GM19035 (cell line): ENCODE data around the gene USP54.
"Not testable (repeated sequence)": the region's sequence is repeated elsewhere in the genome, so short reads cannot be mapped to it uniquely, and the experiment has no call there.

Experiments used
- ATAC-seq: cut with Tn5 transposase; IDR thresholded peaks from one replicate; pipeline ENCODE4 v1.9.1; 2021; ENCODE audit not compliant: unreplicated experiment

USP54 gene, protein sequence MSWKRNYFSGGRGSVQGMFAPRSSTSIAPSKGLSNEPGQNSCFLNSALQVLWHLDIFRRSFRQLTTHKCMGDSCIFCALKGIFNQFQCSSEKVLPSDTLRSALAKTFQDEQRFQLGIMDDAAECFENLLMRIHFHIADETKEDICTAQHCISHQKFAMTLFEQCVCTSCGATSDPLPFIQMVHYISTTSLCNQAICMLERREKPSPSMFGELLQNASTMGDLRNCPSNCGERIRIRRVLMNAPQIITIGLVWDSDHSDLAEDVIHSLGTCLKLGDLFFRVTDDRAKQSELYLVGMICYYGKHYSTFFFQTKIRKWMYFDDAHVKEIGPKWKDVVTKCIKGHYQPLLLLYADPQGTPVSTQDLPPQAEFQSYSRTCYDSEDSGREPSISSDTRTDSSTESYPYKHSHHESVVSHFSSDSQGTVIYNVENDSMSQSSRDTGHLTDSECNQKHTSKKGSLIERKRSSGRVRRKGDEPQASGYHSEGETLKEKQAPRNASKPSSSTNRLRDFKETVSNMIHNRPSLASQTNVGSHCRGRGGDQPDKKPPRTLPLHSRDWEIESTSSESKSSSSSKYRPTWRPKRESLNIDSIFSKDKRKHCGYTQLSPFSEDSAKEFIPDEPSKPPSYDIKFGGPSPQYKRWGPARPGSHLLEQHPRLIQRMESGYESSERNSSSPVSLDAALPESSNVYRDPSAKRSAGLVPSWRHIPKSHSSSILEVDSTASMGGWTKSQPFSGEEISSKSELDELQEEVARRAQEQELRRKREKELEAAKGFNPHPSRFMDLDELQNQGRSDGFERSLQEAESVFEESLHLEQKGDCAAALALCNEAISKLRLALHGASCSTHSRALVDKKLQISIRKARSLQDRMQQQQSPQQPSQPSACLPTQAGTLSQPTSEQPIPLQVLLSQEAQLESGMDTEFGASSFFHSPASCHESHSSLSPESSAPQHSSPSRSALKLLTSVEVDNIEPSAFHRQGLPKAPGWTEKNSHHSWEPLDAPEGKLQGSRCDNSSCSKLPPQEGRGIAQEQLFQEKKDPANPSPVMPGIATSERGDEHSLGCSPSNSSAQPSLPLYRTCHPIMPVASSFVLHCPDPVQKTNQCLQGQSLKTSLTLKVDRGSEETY (N-terminal part only)

DNA sequence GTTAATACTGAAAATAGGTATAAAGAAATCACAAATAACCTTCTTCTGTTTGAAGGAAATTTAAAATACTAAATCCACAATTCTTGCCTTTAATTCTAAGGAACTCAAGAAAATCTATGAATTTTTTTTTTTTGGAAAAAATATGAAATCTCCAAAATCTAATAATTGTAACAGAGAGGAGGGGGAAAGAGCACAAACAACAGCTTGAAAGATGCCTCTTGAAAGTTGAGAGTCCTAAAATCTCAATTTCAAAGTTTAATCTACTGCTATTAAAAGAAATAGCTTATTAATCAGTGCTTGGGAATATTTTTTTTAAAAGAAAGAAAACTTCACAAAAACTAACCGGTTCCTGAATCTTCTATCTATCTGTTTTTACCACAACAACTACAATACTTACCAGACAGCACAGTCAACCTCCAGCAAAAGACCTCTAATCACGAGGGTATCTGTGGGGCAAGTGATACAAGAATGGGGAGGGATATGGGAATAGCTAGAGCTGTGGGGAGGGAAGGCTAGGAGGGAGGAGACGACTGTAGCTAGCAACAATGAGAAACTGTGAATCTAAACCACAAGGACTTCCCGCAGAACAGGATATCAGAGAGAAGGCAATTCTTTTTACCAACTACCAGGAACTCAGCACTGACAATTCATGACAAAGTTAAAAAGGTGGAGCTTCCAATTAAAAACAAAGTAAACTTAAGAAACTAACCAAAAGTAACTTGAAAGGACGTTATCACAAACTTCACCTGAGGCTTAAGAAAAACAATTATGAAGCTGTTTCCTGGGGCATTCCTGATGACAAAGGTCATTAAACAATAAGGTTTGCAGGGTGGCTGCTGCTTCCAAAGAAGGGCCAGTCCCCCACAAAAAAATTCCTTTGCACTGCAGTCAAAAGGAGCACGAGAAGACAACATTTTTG lies at the start of gene USP54:
USP54 (minus strand) TSS at position 462 of the 919 bp plus-strand sequence. CDS start 15,684 bp downstream, outside the sequence.
- no peak for ATAC-seq

DNA sequence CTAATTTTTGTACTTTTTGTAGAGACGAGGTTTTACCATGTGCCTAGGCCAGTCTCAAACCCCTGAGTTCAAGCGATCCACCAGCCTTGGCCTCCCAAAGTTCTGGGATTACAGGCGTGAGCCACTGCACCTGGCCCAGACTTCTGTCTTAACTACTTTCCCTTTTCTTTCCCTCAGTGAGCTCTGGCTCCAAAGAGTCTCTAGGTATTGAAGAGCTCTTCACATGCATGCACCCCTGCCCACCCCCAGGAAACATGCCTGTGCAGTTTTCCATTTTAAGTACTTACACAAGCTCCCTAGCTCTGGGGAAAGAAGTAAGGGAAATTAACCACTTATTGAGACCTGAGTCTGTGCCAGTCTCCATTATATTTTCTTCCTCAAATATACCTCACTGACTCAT lies 48.1 kb upstream of the USP54 start:
- ATAC-seq: no peak

DNA sequence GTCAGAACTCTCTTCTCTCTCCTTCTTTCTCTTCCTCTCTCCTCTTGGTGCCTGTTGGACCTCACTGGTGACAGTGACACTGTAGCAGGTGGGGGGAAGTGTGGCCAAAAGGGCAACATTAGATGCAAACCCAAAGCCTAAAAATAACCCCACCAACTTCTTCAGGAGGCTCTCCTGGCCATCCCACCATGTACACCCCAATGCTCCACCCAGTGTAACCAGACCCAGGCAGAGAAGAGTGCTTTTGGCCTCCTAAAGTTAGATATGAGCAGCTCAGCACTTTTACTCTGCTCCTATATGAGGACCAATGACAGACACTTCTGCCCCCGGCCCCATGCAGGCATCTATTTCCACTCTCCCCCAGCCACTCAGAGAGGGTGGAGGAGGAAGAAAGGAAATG lies 44.6 kb upstream of the USP54 start:
- no peak for ATAC-seq

DNA sequence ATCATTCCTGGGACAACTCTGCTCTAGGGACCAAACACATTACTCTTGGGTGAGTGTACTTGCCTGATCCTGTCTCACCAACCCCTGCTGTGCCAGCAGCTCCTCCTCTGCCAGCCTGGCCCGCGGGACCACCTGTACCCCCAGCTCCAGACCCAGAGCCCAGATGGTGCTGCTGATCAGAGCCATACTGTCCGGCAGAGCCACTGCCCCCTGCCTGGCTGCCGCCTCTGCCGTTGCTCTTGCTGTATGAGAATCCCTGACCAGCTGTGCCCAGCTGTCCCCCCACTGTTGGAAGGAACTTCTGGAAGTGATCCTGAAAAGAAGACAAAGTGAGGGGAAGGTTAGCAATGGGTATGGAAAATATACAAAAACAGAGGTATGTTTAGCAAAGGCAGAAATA lies 43.3 kb upstream of the USP54 start:
- ATAC-seq: no peak

DNA sequence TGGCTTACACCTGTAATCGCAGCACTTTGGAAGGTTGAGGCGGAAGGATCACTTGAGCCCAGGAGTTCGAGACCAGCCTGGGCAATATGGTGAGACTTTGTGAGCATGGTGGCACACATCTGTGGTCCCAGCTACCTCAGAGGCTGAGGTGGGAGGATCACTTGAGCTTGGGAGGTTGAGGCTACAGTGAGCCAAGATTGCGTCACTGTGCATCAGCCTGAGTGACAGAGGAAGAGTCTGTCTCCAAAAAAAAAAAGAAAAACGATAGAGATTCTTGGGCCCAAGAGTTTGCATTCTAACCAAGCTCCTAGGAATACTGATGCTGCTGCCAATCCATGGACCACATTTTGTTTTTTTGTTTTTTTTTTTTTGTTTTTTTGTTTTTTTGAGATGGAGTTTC lies 38.0 kb upstream of the USP54 start:
- ATAC-seq: no peak

DNA sequence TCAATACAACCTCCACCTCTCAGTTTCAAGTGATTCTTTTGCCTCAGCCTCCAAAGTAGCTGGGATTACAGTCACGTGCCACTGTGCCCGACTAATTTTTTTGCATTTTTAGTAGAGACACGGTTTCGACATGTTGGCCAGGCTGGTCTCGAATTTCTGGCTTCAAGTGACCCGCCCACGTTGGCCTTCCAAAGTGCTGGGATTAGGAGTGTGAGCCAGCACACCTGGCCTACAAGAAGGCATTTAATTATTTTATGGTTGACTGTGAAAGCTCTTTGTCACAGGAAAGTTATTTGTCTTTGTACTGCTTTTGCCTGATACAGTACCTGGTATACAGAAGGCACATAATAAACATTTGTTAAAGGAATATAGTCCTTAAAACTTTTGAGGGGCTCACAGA lies 37.3 kb upstream of the USP54 start:
- ATAC-seq: no peak

DNA sequence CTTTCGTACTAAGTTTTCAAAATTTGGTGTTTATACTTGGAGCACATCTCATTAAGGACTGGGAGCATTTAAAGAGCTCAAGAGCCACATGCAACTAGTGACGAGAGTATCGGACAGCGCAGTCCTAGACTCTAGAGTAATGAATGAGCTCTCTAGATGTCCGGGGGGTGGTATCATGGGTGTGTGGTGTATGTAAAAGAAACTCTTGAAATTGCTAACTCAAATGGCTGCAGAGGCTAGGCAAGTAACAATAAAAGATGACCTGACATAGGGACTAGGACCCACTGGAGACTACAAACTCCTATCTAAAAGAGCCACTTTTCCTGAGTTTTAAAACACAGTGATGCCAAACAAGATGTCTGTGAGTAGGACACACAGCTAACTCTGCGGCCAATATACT lies 36.2 kb upstream of the USP54 start:
- no peak for ATAC-seq

DNA sequence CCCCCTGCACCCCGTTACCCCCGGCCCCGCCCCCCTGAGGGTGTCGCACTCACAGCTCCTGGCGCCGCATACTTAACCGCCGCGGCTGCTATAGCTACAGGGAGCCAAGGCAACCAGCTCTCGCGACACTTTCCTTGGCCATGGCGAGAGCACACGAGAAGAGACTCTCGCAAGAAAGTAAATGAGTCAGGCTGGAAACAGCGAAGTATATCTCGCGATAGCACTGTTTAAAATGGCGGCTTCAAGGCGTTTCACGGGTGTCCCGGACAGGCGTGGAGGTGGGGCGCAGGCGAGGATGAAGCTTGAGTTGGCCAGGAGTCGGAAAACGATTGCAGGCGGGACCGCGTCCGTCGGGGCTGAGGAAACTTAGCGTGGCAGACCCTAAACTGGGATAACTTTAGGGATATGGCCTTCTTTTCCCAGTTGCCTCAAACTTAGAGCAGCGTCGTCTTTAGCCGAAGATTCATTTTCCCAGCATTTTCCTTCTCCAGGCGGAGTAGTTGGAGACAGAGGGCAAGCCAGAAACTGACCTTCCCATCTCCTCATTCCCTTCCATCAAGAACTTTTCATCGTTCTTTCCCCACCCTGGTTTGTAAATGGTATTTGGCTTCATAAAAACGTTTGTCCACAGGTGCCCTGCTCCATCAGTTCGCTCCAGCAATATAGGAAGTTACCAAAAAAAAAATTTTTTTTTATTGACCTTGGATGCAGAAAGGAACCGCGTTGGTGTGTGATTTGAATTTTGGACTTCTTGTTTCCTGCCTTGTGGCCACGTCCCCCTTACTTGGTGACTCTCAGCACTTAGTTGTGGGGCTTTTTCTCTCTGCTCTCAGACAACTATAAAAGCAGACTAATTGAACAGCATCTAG lies 35.0 kb upstream of the USP54 start:
- ATAC-seq: peak; percentile 97

DNA sequence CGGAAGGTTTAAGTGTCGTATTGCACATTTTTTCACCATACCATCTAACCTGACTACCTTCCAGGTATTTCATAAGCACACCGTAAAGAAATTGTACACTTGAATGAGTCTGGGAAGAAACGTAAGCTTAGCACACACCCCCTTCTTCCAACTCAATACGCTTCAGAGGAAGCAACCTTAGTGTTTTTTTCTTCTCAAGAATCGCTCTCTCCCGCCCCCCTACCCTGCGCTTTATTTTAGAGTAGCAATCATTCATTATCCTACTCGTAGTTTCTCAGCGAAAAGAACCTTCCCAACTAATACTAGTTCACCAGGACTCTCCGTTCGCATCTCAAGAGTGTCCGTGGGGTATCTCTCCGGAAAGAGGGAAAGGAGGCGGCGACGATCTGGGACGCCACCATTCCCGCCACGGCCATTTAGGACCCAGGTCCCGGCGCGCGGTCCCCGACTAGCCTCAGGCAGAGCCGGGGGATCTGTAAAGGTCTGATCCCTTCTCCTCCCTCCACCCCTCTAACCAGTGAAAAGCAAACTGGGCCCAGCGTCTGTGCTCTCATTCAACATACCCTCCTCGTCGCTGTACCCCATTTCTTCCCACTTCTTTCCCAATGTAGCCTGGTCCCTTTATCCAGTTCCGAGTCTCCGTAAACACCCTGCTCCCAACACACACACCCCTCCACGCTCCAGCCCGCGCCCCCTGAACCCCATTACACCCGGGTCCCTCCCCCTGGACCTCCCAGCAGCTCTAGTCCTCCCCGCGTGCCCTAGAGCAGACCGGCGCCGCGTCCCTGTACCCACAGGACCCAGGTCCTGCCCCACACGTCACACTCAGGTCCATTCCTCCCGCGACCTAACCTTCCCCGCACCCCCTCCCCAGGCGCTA lies 34.1 kb upstream of the USP54 start:
- peak; percentile 32 for ATAC-seq

DNA sequence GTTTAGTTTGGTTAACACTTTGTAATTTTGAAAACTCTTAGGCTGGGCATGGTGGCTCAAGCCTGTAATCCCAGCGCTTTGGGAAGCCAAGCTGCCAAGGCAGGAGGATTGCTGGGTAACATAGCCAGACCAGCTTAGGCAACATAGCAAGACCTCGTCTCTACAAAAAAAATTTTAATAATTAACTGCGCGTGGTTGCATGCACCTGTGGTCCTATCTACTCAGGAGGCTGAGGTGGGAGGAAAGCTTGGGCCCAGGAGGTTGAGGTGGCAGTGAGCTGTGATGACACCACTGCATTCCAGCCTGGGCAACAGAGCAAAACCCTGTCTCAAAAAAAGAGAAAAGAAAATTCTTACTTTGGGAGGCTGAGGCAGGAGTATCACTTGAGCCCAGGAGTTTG lies 31.9 kb upstream of the USP54 start:
- no peak for ATAC-seq

DNA sequence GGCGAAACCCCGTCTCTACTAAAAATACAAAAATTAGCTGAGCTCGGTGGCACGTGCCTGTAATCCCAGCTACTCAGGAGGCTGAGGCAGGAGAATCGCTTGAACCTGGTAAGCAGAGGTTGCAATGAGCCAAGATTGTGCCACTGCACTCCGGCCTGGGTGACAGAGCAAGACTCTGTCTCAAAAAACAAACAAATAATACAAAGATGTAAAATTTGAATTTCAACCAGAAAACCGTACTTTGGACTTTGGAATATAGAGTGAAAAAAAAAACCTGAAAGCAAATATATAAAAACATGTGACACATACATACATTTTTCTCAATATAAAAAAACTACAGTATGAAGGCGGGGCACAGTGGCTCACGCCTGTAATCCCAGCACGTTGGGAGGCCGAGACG lies 29.8 kb upstream of the USP54 start:
- ATAC-seq: not testable (repeated sequence)

DNA sequence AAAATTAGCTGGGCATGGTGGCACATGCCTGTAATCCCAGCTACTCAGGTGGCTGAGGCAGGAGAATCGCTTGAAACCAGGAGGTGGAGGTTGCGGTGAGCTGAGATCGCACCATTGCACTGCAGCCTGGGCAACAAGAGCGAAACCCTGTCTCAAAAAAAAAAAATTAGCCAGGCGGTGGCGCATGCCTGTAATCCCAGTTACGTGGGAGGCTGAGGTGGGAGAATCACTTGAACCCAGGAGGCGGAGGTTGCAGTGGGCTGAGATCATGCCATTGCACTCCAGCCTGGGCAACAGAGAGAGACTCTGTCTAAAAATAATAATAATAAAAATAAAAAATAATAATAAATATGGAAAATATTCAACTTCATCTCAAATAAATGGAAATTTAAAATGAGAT lies 26.0 kb upstream of the USP54 start:
- not testable (repeated sequence) for ATAC-seq

DNA sequence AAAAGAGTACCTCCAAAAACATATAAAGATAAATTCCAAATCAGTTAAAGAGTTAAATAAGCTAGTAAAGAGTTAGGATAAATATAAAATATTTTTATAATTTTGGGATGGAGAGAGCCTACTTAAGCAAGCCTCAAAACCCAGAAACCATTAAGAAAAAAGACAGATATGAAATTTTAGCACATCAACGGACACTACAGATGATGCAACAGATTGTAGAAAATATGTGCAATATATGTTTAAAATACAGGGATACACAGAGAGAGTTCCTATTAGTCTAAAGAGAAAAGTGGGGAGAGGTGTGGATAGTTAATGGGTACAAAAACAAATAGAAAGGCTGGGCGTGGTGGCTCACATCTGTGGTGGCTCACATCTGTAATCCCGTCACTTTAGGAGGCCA lies 23.6 kb upstream of the USP54 start:
- no peak for ATAC-seq

DNA sequence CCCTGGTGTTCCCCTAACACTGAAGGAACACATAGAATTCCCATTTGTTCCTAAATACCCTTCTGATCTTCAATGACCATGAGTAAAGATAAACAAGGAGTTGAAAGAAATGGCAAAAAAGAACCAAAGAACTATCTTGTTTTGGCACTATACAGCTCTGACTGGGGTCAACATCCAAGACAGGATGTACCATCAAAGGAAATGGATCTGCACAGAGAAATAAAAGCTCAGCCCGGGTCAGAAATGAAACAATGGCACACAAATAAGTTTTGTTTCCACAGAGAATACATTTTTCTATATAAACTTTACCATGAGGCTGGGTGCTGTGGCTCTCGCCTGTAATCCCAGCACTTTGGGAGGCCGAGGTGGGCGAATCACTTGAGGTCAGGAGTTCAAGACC lies 18.0 kb upstream of the USP54 start:
- ATAC-seq: no peak

DNA sequence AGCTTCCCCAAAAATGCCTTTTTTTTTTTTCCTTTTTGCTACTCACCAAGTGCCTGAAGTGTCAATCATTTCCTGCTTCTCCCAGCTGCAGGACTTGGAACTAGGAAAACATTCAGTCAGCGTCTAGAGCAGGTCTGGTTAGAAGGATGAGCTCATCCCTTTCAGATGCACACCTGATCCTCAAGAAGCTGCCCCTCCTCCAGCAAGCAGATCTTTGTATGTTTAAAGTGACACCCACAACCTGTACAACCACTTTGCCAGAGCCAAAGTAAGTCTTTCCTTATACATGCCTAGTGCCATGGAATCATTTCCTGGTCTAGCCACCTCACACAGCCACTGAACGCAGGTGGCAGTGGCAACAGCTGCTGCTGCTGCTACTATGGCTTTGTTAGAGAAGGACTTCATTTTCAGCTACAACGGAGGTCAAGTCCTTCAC lies 10.4 kb upstream of the USP54 start:
- no peak for ATAC-seq

DNA sequence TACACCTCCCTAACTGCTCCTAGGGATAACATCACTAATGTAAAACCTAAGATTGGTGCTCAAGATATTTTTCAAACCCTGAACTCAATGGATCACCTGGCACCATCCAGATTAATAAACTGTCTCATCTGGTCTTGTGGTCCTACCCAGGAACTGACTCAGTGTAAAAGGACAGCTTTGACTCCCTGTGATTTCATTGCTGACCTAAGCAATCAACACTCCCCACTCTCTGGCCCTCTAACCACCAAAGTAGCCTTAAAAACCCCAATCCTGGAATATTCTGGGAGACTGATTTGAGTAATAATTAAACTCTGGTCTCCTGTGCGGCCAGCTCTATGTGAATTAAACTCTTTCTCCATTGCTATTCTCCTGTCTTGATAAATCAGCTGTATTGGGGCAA lies 6.2 kb upstream of the USP54 start:
- ATAC-seq: no peak

DNA sequence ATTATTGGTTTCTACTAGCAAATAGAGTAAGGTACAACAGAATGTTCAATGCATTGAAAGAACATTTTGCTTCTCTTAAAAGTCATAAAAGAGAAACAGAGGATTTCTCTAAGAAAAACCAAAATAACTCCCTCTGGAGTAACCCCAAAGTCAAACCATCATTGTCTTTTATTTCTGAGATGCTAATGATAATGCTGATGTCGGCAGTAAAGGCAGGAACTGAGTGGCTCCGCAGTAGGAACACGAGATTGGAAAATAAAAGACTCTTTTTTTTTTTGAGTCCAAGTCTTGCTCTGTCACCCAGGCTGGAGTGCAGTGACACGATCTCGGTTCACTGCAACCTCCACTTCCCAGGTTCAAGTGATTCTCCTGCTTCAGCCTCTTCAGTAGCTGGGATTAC lies 2.7 kb upstream of the USP54 start:
- no peak for ATAC-seq

DNA sequence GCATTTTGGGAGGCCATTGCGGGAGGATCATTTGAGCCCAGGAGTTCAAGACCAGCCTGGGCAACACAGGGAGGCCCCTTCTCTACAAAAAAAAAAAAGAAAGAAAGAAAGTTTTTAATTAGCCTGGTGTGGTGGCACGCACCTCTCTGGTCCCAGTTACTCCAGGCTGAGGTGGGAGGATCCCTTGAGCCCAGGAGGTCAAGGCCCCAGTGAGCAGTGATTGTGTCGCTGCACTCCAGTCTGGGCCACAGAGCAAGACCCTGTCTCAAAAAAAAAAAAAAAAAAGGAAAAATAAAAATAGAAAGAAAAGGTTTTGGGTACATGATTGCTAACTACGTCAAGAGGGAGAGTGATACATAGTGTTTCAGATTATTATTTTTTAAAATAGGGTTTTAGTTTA lies 2.0 kb upstream of the USP54 start:
- no peak for ATAC-seq
